Chondrocyte (in vitro differentiated cells): ENCODE measurements around the gene ZSWIM3. TPM values are rescaled to one million over a fixed set of nuclear protein-coding genes. Genes with fewer than 3 reads are reported as not detected.
"Not testable (repeated sequence)": the region's sequence is repeated elsewhere in the genome, so short reads cannot be mapped to it uniquely, and the experiment has no call there.

Source experiments
- DNase-seq: peaks from one replicate; pipeline ENCODE4 v3.0.0; 2021; ENCODE audit warnings: mixed read lengths, low spot score
- H3K27ac Mint-ChIP-seq: one replicate; pipeline ENCODE4 v1.8.0; 2021; ENCODE audit warnings: mild to moderate bottlenecking, moderate library complexity, mixed read lengths; ENCODE audit not compliant: unreplicated experiment
- H3K27me3 Mint-ChIP-seq: 2 replicates; pipeline ENCODE4 v1.8.0; 2021; ENCODE audit warnings: low read depth, mixed read lengths
- H3K36me3 Mint-ChIP-seq: 2 replicates; pipeline ENCODE4 v1.8.0; 2021; ENCODE audit warnings: low read depth, mixed read lengths
- H3K4me1 Mint-ChIP-seq: 2 replicates; pipeline ENCODE4 v1.8.0; 2021; ENCODE audit warnings: low read depth, mild to moderate bottlenecking, mixed read lengths
- H3K4me3 Mint-ChIP-seq: one replicate; pipeline ENCODE4 v1.8.0; 2021; ENCODE audit warnings: mild to moderate bottlenecking, moderate library complexity, mixed read lengths; ENCODE audit not compliant: unreplicated experiment
- H3K9me3 Mint-ChIP-seq: 2 replicates; pipeline ENCODE4 v1.8.0; 2021; ENCODE audit warnings: low read depth, mixed read lengths
- total RNA-seq: library from RNA; stranded (reverse); gene quantifications from 3 replicates; pipeline ENCODE4 v1.2.1, GENCODE V29; 2021
- TF ChIP-seq, protein P1 (sequence below): fragments of 200-600 bp; sonication (generic); IDR thresholded peaks from 2 replicates; pipeline ENCODE4 v1.5.0; 2021; ENCODE audit warnings: antibody characterized with exemption, mild to moderate bottlenecking, moderate library complexity

The ZSWIM3 gene
- total RNA-seq, 1 donor from 2014 or later: 3.9 TPM

DNA sequence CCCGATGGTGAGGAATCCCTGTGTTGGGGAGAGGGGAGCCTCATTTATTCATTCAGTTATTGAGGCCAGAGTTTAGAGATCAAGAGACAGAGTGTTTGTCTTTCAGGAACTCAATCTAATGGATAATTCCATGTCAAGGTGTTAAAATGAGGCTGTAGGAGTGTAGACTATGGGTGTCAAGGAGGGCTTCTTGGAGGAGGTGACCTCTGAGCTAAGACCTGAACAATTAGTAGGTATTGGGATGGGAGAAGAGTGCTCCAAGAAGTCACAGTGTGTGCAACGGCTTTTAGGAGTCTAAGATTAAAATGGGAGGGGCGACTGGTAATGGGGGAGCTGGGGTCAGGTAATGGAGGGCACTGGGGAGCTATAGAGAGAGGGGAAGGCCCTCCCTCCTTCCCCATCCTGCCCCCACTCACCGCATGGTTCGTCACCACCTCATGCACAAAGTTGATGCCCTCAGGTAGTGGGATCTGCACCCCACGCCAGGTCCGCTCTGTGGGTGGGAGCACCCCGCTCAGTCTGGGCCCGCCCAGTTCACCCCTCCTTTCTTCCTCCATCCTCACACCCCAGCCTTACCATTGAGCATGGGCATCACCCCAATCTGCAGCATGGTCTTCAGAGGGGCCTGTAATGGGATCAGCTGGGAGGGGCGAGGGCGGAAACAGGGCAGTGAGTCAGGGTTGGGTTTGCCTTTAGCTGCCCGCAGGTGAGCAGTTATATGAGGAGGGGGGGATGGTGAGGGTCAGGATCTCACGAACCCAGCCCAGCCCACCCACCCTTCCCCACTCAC lies 41.8 kb downstream of the ZSWIM3 start:
- DNase-seq: no peak
- no peaks in the 10 kb centered on the region for H3K9me3 Mint-ChIP-seq
- H3K27me3 Mint-ChIP-seq: no peaks in the 10 kb centered on the region
- peaks cover 12% of the 10 kb centered on the region for H3K36me3 Mint-ChIP-seq
- H3K4me1 Mint-ChIP-seq: no peaks in the 10 kb centered on the region
- TF ChIP-seq, protein P1, sequence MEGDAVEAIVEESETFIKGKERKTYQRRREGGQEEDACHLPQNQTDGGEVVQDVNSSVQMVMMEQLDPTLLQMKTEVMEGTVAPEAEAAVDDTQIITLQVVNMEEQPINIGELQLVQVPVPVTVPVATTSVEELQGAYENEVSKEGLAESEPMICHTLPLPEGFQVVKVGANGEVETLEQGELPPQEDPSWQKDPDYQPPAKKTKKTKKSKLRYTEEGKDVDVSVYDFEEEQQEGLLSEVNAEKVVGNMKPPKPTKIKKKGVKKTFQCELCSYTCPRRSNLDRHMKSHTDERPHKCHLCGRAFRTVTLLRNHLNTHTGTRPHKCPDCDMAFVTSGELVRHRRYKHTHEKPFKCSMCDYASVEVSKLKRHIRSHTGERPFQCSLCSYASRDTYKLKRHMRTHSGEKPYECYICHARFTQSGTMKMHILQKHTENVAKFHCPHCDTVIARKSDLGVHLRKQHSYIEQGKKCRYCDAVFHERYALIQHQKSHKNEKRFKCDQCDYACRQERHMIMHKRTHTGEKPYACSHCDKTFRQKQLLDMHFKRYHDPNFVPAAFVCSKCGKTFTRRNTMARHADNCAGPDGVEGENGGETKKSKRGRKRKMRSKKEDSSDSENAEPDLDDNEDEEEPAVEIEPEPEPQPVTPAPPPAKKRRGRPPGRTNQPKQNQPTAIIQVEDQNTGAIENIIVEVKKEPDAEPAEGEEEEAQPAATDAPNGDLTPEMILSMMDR: no peak
- H3K4me3 Mint-ChIP-seq: no peak overlapping the region
- peak overlapping the region; percentile 37 for H3K27ac Mint-ChIP-seq

DNA sequence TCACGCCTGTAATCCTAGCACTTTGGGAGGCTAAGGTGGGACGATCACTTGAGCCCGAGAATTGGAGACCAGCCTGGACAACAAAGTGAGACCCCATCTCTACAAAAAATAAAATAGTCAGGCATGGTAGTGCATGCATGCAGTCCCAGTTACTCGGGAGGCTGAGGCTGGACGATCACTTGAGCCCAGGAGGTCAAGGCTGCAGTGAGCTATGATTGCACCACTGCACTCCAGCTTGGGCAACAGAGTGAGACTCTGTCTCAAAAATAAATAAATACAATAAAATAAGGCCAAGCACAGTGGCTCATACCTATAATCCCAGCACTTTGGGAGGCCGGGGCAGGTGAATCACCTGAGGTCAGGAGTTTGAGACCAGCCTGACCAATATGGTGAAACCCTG lies 43.9 kb downstream of the ZSWIM3 start:
- not testable (repeated sequence) for H3K4me3 Mint-ChIP-seq, H3K27me3 Mint-ChIP-seq, H3K9me3 Mint-ChIP-seq, H3K4me1 Mint-ChIP-seq, DNase-seq, H3K27ac Mint-ChIP-seq
- H3K36me3 Mint-ChIP-seq: peaks cover 12% of the 10 kb centered on the region

DNA sequence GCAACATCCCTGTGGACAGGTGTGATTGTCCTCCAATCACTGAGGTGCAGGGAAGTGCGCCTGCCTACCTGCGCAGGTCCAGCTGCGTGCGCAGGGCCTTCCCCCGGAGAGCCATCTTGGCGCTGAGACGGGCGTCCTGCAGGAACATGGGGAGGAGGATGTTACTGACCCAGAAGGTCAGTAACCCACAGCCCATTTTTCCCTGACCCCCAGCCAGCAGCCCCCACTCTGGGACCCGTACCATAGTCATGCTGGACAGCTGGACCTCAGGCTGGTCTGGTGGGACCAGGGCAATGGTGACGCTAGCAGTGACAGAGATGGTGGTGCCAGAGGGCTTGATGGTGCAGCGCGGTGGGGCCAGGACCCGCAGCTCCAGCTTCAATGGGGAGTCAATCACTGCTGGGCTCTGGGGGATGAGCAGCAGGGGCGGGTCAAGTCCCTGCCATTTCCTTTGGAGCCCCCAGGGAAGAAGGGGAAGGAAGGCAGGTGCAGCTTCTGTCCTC lies 44.8 kb downstream of the ZSWIM3 start:
- no peaks in the 10 kb centered on the region for H3K9me3 Mint-ChIP-seq
- H3K27ac Mint-ChIP-seq: no peak overlapping the region
- no peaks in the 10 kb centered on the region for H3K27me3 Mint-ChIP-seq
- H3K4me3 Mint-ChIP-seq: no peak overlapping the region
- H3K36me3 Mint-ChIP-seq: peaks cover 9% of the 10 kb centered on the region
- TF ChIP-seq, protein P1: no peak
- no peaks in the 10 kb centered on the region for H3K4me1 Mint-ChIP-seq
- no peak for DNase-seq

DNA sequence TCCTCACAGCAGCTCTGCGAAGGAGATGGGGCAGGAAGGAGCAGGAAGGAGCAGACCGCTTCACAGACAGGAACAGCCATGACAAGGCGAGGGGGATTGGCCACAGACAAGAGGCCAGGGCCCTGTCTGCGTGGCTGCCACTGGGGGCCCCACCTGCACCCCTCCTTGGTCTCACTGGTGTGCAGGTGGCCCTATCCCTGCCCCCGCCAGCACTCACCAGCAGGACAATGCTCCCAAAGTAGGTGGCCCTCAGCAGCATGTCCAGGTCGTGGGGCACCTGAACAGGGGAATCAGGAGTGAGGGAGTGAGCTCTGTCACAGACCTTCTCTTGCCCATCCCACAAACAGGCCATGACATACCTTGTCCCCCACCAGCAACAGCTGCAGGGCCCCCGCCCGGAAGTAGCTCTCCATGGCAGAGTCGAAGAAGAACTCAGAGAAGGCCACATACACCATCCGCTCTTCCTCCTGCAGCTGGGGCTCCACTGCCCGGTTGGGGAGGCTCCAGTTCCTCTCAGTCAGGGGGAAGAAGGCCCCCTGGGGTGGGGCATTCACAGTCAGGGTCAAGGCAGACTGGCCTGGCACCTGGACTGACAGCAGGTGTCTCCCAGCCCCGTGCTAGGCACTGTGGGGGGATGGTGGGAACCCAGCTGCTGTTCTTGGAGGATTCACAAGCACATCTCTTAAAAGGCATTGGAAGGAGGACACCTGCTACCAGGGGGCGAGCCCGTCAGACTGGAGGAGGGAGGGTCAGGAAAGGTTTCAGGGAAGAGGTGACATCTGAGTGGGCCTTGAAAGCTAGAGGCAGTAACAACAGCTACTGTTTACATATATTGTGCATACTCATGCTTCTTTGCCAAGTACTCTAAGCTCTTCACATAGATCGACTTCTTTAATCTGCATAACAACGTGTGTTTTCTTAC lies 47.4 kb downstream of the ZSWIM3 start:
- H3K4me3 Mint-ChIP-seq: no peak overlapping the region

DNA sequence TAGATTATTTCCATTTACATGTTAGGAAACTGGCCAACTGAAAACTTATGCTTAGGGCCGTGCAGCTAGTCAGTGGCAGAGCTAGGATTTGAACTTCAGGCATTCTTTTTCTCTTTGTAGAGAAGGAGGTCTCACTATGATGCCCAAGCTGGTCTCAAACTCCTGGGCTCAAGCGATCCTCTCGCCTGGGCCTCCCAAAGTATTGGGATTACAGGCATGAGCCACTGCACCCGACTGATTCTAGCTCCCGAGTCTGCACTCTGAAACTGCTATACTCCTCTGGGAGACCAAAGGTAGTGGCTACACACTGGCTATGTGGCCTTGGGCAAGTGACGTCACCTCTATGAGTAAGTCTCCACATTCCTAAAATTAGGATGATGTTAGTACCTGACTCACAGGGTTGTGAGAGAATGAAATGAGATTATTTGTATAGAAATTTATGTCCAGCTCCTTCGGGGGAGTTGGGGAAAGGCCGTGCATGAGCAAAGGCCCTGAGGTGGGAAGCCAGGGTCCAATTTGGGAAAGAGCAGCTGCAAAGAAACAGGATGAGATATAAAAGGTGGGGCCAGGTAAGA lies 48.2 kb downstream of the ZSWIM3 start:
- TF ChIP-seq, protein P1: no peak
- no peak for DNase-seq
- H3K9me3 Mint-ChIP-seq: no peaks in the 10 kb centered on the region
- no peaks in the 10 kb centered on the region for H3K27me3 Mint-ChIP-seq
- H3K4me3 Mint-ChIP-seq: no peak overlapping the region
- peaks cover 9% of the 10 kb centered on the region for H3K4me1 Mint-ChIP-seq
- H3K27ac Mint-ChIP-seq: no peak overlapping the region
- H3K36me3 Mint-ChIP-seq: peaks cover 6% of the 10 kb centered on the region

More for the DNA sequence above, 47.4 kb downstream of the ZSWIM3 start:
- DNase-seq: no peak
- peaks cover 6% of the 10 kb centered on the region for H3K36me3 Mint-ChIP-seq
- H3K4me1 Mint-ChIP-seq: peaks cover 4% of the 10 kb centered on the region
- TF ChIP-seq, protein P1: no peak
- H3K27me3 Mint-ChIP-seq: no peaks in the 10 kb centered on the region
- H3K9me3 Mint-ChIP-seq: no peaks in the 10 kb centered on the region
- no peak overlapping the region for H3K27ac Mint-ChIP-seq
